Measurements from ENCODE around the gene APOL3. TPM values are rescaled to one million over a fixed set of nuclear protein-coding genes. Genes with fewer than 3 reads are reported as not detected.

The APOL3 gene
- total RNA-seq, 2 donors from 2014 or later = 13.8 to 29.5 TPM

- Histone ChIP-seq H3K27me3 (no peaks in the 10 kb centered on the region), H3K4me3 (no peak overlapping the region), H3K4me1 (no peaks in the 10 kb centered on the region), H3K36me3 (no peaks in the 10 kb centered on the region), H3K27ac (no peak overlapping the region), H3K9me3 (no peaks in the 10 kb centered on the region)
- DNase-seq (ENCODE audit: low spot score) = no peak
- TF ChIP-seq, protein P1, sequence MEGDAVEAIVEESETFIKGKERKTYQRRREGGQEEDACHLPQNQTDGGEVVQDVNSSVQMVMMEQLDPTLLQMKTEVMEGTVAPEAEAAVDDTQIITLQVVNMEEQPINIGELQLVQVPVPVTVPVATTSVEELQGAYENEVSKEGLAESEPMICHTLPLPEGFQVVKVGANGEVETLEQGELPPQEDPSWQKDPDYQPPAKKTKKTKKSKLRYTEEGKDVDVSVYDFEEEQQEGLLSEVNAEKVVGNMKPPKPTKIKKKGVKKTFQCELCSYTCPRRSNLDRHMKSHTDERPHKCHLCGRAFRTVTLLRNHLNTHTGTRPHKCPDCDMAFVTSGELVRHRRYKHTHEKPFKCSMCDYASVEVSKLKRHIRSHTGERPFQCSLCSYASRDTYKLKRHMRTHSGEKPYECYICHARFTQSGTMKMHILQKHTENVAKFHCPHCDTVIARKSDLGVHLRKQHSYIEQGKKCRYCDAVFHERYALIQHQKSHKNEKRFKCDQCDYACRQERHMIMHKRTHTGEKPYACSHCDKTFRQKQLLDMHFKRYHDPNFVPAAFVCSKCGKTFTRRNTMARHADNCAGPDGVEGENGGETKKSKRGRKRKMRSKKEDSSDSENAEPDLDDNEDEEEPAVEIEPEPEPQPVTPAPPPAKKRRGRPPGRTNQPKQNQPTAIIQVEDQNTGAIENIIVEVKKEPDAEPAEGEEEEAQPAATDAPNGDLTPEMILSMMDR (IDR thresholded peaks at IDR 0.05) = no peak
Measured at GRCh38 chr22:36111316-36111715, 49.2 kb downstream of the APOL3 start.

DNA sequence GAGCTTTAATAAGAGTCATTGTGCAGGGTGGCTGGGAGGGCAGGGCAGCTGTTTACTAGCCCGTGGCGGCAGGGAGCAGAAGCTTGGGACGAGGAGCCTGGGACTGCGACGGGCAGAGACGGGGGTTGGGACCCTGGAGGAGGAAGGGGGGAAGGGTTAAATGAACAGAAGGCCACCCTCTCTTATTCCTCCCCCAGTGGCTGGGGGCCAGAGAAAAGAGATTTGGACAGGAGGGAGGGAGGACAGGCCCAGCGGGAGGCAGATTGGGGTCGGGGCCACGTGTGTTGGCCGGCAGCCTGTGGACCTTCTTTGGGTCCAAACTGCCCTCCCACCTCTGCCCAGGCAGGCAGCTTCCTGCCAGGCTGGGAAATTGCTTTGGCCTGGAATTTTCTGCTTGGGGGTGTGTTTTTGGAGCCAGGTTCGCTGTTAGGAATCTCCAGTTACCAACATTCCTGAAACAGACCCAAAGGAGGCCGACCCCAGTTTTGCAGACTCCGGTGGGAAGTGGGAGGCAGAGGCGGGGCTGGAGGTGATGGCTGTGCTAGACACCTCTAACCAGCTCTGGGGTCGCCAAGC is 50.2 kb downstream of the APOL3 start:
- Histone ChIP-seq H3K27ac (no peak overlapping the region), H3K36me3 (no peaks in the 10 kb centered on the region)
- TF ChIP-seq, protein P1 (IDR thresholded peaks at IDR 0.05) = no peak

DNA sequence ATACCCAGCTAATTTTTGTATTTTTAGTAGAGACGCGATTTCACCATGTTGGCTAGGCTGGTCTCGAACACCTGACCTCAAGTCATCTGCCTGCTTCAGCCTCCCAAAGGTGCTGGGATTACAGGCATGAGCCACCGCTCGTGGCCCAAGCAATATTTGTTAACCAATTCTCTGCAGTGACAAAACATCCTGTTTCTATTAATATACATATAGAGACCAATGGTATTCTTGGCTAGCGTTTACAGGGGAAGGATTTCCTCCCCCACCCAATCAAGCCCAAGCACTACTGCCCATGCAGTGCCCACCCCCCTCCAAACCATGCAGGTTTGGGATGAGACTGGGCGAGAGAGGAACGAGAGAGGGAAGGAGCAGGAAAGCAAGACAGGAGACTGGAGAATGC is 53.1 kb downstream of the APOL3 start:
- no peaks in the 10 kb centered on the region for H3K9me3 ChIP-seq
- no peaks in the 10 kb centered on the region for H3K36me3 ChIP-seq
- H3K27me3 ChIP-seq = no peaks in the 10 kb centered on the region
- no peaks in the 10 kb centered on the region for H3K4me1 ChIP-seq
- TF ChIP-seq, protein P1 (IDR thresholded peaks at IDR 0.05) = no peak
- H3K4me3 ChIP-seq = no peak overlapping the region
- no peak overlapping the region for H3K27ac ChIP-seq
- no peak for DNase-seq (ENCODE audit: low spot score)

More for the DNA sequence above, 50.2 kb downstream of the APOL3 start:
- Histone ChIP-seq H3K27me3 (no peaks in the 10 kb centered on the region), H3K4me1 (no peaks in the 10 kb centered on the region), H3K9me3 (no peaks in the 10 kb centered on the region), H3K4me3 (no peak overlapping the region)
- no peak for DNase-seq (ENCODE audit: low spot score)

DNA sequence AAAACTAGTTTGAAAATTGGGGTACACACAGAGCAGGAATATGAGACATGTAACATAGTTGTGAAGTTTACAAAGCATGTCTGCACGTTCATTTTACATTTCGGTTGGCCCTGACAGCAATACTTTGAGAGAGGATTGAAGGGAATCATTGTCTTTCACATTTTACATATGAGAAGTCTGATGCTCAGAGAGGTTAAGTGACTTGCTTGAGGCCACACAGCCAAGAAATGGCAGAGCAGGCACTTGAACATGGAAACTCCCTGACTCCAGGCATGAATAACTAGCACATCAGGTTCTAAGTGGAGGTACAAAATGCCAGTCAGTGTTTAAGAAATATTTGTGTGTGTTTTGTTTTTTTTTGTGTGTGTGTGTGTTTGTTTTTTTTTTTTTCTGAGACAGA is 53.6 kb downstream of the APOL3 start:
- Histone ChIP-seq H3K9me3 (no peaks in the 10 kb centered on the region), H3K4me1 (no peaks in the 10 kb centered on the region), H3K36me3 (no peaks in the 10 kb centered on the region), H3K4me3 (no peak overlapping the region), H3K27ac (no peak overlapping the region), H3K27me3 (no peaks in the 10 kb centered on the region)
- no peak for DNase-seq (ENCODE audit: low spot score)
- TF ChIP-seq, protein P1 (IDR thresholded peaks at IDR 0.05) = no peak

- DNase-seq (ENCODE audit: low spot score) = no peak
- no peaks in the 10 kb centered on the region for H3K9me3 ChIP-seq
- H3K27me3 ChIP-seq = no peaks in the 10 kb centered on the region
- TF ChIP-seq, protein P1 (IDR thresholded peaks at IDR 0.05) = no peak
- no peaks in the 10 kb centered on the region for H3K36me3 ChIP-seq
- H3K4me3 ChIP-seq = no peak overlapping the region
- no peak overlapping the region for H3K27ac ChIP-seq
- H3K4me1 ChIP-seq = no peaks in the 10 kb centered on the region
Measured at GRCh38 chr22:36104988-36105387, 55.6 kb downstream of the APOL3 start.

DNA sequence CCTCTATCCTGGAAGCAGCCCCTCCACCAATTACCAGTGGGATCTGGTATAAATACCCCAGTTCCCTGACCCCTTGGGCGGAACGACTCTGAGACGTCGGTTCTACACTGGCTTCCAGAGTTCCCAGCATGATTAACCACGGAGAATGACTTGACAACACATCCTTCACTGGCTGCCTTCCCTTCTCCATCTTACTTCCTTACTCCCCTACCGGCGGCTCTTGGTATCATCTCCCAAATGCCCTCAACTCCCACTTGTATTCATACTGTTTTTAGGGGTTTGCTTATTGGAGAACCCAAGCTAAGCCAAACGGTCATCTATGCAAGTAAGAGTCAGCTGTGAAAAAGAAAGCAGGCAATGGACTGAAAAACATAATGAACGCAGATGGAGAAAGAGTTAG is 56.1 kb downstream of the APOL3 start:
- TF ChIP-seq, protein P1 (IDR thresholded peaks at IDR 0.05) = no peak
- Histone ChIP-seq H3K27ac (no peak overlapping the region), H3K36me3 (no peaks in the 10 kb centered on the region), H3K9me3 (no peaks in the 10 kb centered on the region), H3K27me3 (no peaks in the 10 kb centered on the region), H3K4me3 (no peak overlapping the region), H3K4me1 (no peaks in the 10 kb centered on the region)
- DNase-seq (ENCODE audit: low spot score) = no peak
